A673 (cell line): ENCODE data around the gene FAM217B. TPM values are rescaled to one million over a fixed set of nuclear protein-coding genes. Genes with fewer than 3 reads are reported as not detected.
"Not testable (repeated sequence)": the region's sequence is repeated elsewhere in the genome, so short reads cannot be mapped to it uniquely, and the experiment has no call there.

Experiments used
- BruUV-seq: library from RNA; stranded (reverse); fragments of 400-500 nt; replicated peaks from 2 replicates; lab custom pipeline; 2021; lab: Mats Ljungman, UMichigan
- CTCF ChIA-PET: fragments of 300-600 bp; sonication (Branson Sonifier 250); formaldehyde crosslinking; loops from one replicate; lab custom pipeline; 2022; ENCODE audit warnings: antibody characterized with exemption; lab: Charles Lee
- POLR2A ChIA-PET: fragments of 300-600 bp; sonication (Branson Sonifier 250); formaldehyde crosslinking; loops from one replicate; lab custom pipeline; 2022; ENCODE audit warnings: antibody characterized with exemption; ENCODE audit not compliant: low non-redundant PET; lab: Charles Lee
- DNase-seq: peaks from one replicate; pipeline ENCODE4 v3.0.0-alpha.2; 2015; ENCODE audit warnings: low spot score
- H3K27ac ChIP-seq: fragments of 200-600 bp; sonication (generic); 2 replicates; pipeline ENCODE4 v1.5.1; 2016; ENCODE audit warnings: mixed run types, low read depth, mild to moderate bottlenecking, mixed read lengths, antibody characterized with exemption, low read length; ENCODE audit not compliant: poor library complexity, severe bottlenecking
- H3K27me3 ChIP-seq: fragments of 200-600 bp; sonication (generic); replicated peaks from 2 replicates; pipeline ENCODE4 v1.6.1; 2017; ENCODE audit warnings: mixed run types, low read depth, mild to moderate bottlenecking, mixed read lengths, antibody characterized with exemption, low read length; ENCODE audit not compliant: insufficient read depth, poor library complexity
- H3K36me3 ChIP-seq: fragments of 200-600 bp; sonication (generic); 2 replicates; pipeline ENCODE4 v1.6.1; 2016; ENCODE audit warnings: mixed run types, mild to moderate bottlenecking, mixed read lengths, antibody characterized with exemption, low read length; ENCODE audit not compliant: insufficient read depth, poor library complexity, severe bottlenecking
- H3K4me1 ChIP-seq: fragments of 200-600 bp; sonication (generic); 2 replicates; pipeline ENCODE4 v1.6.1; 2017; ENCODE audit warnings: mixed run types, mild to moderate bottlenecking, mixed read lengths, antibody characterized with exemption, low read length; ENCODE audit not compliant: insufficient read depth, poor library complexity, severe bottlenecking
- H3K4me3 ChIP-seq: fragments of 200-600 bp; sonication (generic); 2 replicates; pipeline ENCODE4 v1.5.1; 2016; ENCODE audit warnings: low read depth, mixed run types, mild to moderate bottlenecking, mixed read lengths, low read length; ENCODE audit not compliant: poor library complexity, severe bottlenecking
- H3K9me3 ChIP-seq: fragments of 200-600 bp; sonication (generic); 2 replicates; pipeline ENCODE4 v1.6.1; 2016; ENCODE audit warnings: mixed run types, low read depth, mild to moderate bottlenecking, mixed read lengths, antibody characterized with exemption, low read length; ENCODE audit not compliant: poor library complexity, severe bottlenecking
- CTCF ChIP-seq: fragments of 300-800, 200-600 bp; sonication (generic); conservative IDR thresholded peaks from 2 replicates; pipeline ENCODE4 v1.5.1; 2017; ENCODE audit warnings: low read depth, mild to moderate bottlenecking, antibody characterized with exemption, low read length, moderate library complexity, mixed read lengths
- EZH2 ChIP-seq: fragments of 200-600 bp; sonication (generic); IDR thresholded peaks from 2 replicates; pipeline ENCODE4 v1.6.1; 2017; ENCODE audit warnings: borderline replicate concordance, low read depth, mild to moderate bottlenecking, mixed read lengths, antibody characterized with exemption, low read length; ENCODE audit not compliant: poor library complexity, severe bottlenecking
- intact Hi-C: fragments of 100-400 bp; cut with micrococcal nuclease; formaldehyde crosslinking; loops from one replicate; pipeline ENCODE4 v1.10.0; 2022; ENCODE audit not compliant: unreplicated experiment
- total RNA-seq: library from RNA; stranded (reverse); gene quantifications from 2 replicates; pipeline ENCODE4 v1.2.3, GENCODE V29; 2021

FAM217B gene
- total RNA-seq, 1 experiment from 2014 or later: 26.6 TPM

DNA sequence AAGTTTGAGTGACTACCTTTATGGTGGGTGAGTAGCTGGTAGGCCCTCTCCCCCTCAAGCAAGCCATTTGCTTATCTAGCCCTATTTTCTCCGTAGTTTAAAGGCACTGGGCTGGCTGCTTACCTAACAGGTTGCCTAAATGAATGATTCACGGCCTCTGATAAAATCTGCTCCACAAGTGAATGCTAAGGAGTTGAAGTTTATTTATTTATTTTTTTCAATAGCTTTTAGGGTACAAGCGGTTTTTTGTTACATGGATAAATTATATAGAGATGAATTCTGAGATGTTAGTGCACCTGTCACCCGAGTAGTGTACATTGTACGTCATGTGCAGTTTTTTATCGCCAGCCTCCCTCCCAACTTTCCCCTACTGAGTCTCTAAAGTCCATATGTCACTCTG lies 9.7 kb downstream of the FAM217B start:
- Histone ChIP-seq H3K4me3 (no peak overlapping the region), H3K36me3 (no peaks in the 10 kb centered on the region), H3K4me1 (peaks cover 17% of the 10 kb centered on the region), H3K27ac (no peak overlapping the region), H3K9me3 (no peaks in the 10 kb centered on the region), H3K27me3 (no peaks in the 10 kb centered on the region)
- intact Hi-C loops: no loop called here
- CTCF ChIA-PET: no interaction called here
- no peak for TF ChIP-seq EZH2
- TF ChIP-seq CTCF: no peak
- no peak for DNase-seq
- BruUV-seq: no TSS peak
- POLR2A ChIA-PET: no interaction called here

DNA sequence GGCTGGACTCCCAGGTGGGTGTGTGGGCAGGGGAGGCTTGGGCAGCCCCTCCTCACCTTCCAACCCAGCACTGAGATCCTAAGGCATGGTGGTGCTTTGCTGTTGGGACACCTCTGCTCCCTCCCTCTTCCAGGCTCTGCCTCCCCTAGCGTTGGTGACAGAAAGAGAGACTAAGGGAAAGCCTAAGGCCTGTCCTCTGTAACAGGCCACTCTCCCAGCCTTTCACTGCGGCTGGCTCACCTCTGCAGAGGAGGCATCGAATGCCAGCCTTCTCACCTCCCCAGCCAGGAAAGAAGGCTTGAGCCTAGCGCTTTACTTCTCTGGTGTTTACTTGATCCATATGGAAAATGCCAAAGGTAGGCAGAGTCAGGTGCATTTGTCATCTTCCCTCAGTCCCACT lies 14.5 kb downstream of the FAM217B start:
- H3K27me3 ChIP-seq: no peaks in the 10 kb centered on the region
- H3K9me3 ChIP-seq: no peaks in the 10 kb centered on the region
- H3K27ac ChIP-seq: no peak overlapping the region
- ChIA-PET CTCF (no interaction called here), POLR2A (no interaction called here)
- no peak for TF ChIP-seq EZH2
- no peak for TF ChIP-seq CTCF
- no peaks in the 10 kb centered on the region for H3K4me1 ChIP-seq
- H3K4me3 ChIP-seq: no peak overlapping the region
- intact Hi-C loops: no loop called here
- DNase-seq: no peak
- no peaks in the 10 kb centered on the region for H3K36me3 ChIP-seq
- no TSS peak for BruUV-seq

DNA sequence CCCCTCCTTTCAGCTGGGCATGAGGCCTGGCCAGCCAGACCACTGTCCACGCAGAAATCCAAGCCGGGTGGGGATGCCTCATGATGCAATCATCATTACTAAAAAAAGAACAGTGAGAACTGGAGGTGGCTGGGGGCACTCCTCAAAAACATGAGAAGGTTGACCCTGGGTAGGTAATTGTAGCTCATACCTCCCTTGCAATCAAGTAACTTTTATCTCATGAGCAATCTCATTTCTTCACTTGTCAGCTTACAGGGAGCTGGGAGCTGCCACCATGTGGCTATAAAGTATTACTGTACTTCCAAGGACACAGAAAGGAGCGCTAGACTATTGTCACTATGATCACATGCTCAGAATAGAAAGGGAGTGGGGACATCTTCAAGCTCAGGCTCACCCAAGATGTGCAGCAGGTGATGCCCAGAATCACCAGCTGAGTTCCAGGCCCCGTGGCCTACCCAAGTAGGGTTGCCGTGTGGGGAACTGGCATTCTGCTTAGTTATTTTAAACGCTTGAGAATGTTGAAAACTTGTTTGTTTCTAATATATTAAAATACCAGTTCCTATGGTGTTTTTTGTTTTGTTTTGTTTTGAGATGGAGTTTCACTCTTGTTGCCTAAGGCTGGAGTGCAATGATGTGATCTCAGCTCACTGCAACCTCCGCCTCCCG lies 15.1 kb downstream of the FAM217B start:
- DNase-seq: peak; percentile 63
- intact Hi-C loops: no loop called here
- CTCF ChIA-PET: interaction anchor here (0.7 kb wide), 1 partner anchor 9 kb away, joined by 3 read pairs; no protein-coding TSS in a partner anchor
- POLR2A ChIA-PET: no interaction called here
- no peaks in the 10 kb centered on the region for H3K27me3 ChIP-seq
- no peak overlapping the region for H3K27ac ChIP-seq
- H3K9me3 ChIP-seq: no peaks in the 10 kb centered on the region
- TF ChIP-seq CTCF (peak; percentile 64), EZH2 (no peak)
- H3K4me3 ChIP-seq: no peak overlapping the region
- BruUV-seq: no TSS peak
- H3K4me1 ChIP-seq: no peaks in the 10 kb centered on the region
- no peaks in the 10 kb centered on the region for H3K36me3 ChIP-seq

DNA sequence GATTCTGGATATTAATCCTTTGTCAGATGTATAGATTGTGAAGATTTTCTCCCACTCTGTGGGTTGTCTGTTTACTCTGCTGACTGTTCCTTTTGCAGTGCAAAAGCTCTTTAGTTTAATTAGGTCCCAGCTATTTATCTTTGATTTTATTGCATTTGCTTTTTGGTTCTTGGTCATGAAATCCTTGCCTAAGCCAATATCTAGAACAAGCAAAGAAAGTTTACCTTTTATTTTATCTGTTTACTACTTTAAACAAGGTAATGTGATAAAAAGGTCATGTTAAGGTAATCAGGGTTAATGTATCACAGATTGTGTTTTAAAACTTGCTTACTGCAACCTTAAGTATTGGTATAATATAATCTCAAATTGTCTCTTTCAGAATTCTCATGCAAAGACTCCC lies 17.4 kb downstream of the FAM217B start:
- DNase-seq, CTCF ChIA-PET, H3K27me3 ChIP-seq, H3K4me3 ChIP-seq, H3K4me1 ChIP-seq, H3K36me3 ChIP-seq, intact Hi-C loops, H3K27ac ChIP-seq, H3K9me3 ChIP-seq, BruUV-seq, POLR2A ChIA-PET: not testable (repeated sequence)
